Body of pancreas (tissue), 4 donors: ENCODE results near the gene FIP1L1.

Source experiments
- POLR2A ChIP-seq, 3 donors: fragments of 450-650 bp; IDR thresholded peaks; one replicate each; pipeline ENCODE4 v1.6.1; 2016; ENCODE audit warnings: antibody characterized with exemption in 3 of 3, mild to moderate bottlenecking in 2 of 3
- TF ChIP-seq, protein P1 (sequence below), 7 experiments: fragments of 450-650 bp in 4 of 7; fragments of 200-600 bp in 3 of 7; sonication (generic) in 3 of 7; IDR thresholded peaks; one replicate each; pipeline ENCODE4 v1.5.1; 2016 to 2019; ENCODE audit warnings: antibody characterized with exemption in 7 of 7

DNA sequence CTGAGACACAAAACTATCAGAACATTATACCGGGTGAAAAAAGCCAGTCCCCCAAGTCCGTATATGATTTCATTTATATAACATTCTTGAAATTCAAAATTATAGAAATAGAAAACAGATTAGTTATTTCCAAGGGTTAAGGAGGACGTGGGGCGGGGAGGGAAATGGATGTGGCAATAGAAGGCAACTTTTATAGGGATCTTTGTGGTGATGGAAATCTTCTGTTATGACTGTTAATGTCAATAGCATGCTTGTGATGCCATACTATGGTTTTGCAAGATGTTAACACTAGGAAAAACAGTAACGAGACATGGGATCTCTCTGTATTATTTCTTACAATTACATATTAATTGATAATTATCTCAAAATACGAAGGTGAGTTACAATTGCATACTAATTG lies 117.4 kb downstream of the FIP1L1 start:
- TF ChIP-seq POLR2A (IDR thresholded peaks at IDR 0.05), result no peak
- TF ChIP-seq, protein P1, sequence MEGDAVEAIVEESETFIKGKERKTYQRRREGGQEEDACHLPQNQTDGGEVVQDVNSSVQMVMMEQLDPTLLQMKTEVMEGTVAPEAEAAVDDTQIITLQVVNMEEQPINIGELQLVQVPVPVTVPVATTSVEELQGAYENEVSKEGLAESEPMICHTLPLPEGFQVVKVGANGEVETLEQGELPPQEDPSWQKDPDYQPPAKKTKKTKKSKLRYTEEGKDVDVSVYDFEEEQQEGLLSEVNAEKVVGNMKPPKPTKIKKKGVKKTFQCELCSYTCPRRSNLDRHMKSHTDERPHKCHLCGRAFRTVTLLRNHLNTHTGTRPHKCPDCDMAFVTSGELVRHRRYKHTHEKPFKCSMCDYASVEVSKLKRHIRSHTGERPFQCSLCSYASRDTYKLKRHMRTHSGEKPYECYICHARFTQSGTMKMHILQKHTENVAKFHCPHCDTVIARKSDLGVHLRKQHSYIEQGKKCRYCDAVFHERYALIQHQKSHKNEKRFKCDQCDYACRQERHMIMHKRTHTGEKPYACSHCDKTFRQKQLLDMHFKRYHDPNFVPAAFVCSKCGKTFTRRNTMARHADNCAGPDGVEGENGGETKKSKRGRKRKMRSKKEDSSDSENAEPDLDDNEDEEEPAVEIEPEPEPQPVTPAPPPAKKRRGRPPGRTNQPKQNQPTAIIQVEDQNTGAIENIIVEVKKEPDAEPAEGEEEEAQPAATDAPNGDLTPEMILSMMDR (IDR thresholded peaks at IDR 0.05), result no peak
